H1 (cell line): ENCODE data around the gene STK33. TPM values are rescaled to one million over a fixed set of nuclear protein-coding genes. Genes with fewer than 3 reads are reported as not detected.

Source experiments
- CTCF ChIA-PET: fragments of 300-600 bp; sonication (Branson Sonifier 250); formaldehyde crosslinking; loops from one replicate; lab custom pipeline; 2021; ENCODE audit not compliant: partially characterized antibody; lab: Charles Lee
- POLR2A ChIA-PET: fragments of 300-600 bp; sonication (Branson Sonifier 250); formaldehyde crosslinking; loops from one replicate; lab custom pipeline; 2021; ENCODE audit warnings: inconsistent platforms; ENCODE audit not compliant: partially characterized antibody; lab: Charles Lee
- DNase-seq, 2 experiments: peaks; one replicate each; pipeline versions ENCODE4 v3.0.0 to v3.0.0-alpha.2; 2010 to 2022; ENCODE audit warnings: low spot score in 2 of 2, low read depth in 1 of 2, mixed read lengths in 1 of 2
- FAIRE-seq: peaks from 2 replicates; lab custom pipeline; 2011; peaks lifted over from hg19 to GRCh38; lab: Jason Lieb, UNC
- H2AFZ ChIP-seq: 2 replicates; pipeline ENCODE4 v1.8.1; 2012; ENCODE audit warnings: low read length, inconsistent platforms
- H2AK5ac ChIP-seq: 2 replicates; pipeline ENCODE4 v1.6.1; 2013; ENCODE audit warnings: low read depth, low read length
- H2BK120ac ChIP-seq: replicated peaks from 2 replicates; pipeline ENCODE3; 2013; ENCODE audit warnings: low read depth, low read length, inconsistent platforms
- H2BK12ac ChIP-seq: 2 replicates; pipeline ENCODE4 v1.6.1; 2013; ENCODE audit warnings: low read depth, low read length
- H2BK15ac ChIP-seq: 2 replicates; pipeline ENCODE4 v1.6.1; 2013; ENCODE audit warnings: low read length
- H2BK20ac ChIP-seq: 2 replicates; pipeline ENCODE4 v1.6.1; 2013; ENCODE audit warnings: low read length
- H2BK5ac ChIP-seq: 2 replicates; pipeline ENCODE4 v1.6.1; 2013; ENCODE audit warnings: low read depth, low read length
- H3K14ac ChIP-seq: 2 replicates; pipeline ENCODE4 v1.6.1; 2013; ENCODE audit warnings: inconsistent platforms; ENCODE audit not compliant: insufficient read length
- H3K18ac ChIP-seq: 2 replicates; pipeline ENCODE4 v1.6.1; 2013; ENCODE audit warnings: low read length; ENCODE audit errors: extremely low read depth
- H3K23ac ChIP-seq: 2 replicates; pipeline ENCODE4 v1.6.1; 2013; ENCODE audit warnings: inconsistent platforms; ENCODE audit not compliant: insufficient read length
- H3K23me2 ChIP-seq: 2 replicates; pipeline ENCODE4 v1.6.1; 2013; ENCODE audit warnings: low read depth, low read length
- H3K27ac ChIP-seq: 2 replicates; pipeline ENCODE4 v1.6.1; 2011; ENCODE audit warnings: low read depth, low read length, inconsistent platforms
- H3K27me3 ChIP-seq, 4 experiments: replicated peaks in 1 of 4; 1 replicate in 1 of 4; 2 replicates in 3 of 4; pipeline versions ENCODE4 v1.6.1 to v1.8.1; 2011 to 2013; ENCODE audit warnings: low read length in 3 of 4, mild to moderate bottlenecking in 3 of 4, inconsistent platforms in 2 of 4, mixed read lengths in 2 of 4, moderate library complexity in 1 of 4; ENCODE audit not compliant: control insufficient read depth in 3 of 4, insufficient read depth in 3 of 4; ENCODE audit errors: extremely low read depth in 1 of 4
- H3K36me3 ChIP-seq, 4 experiments: 2 replicates each; pipeline versions ENCODE4 v1.6.1 to v1.8.1; 2011 to 2013; ENCODE audit warnings: mild to moderate bottlenecking in 4 of 4, low read length in 3 of 4, moderate library complexity in 2 of 4, control low read depth in 1 of 4, inconsistent platforms in 1 of 4; ENCODE audit not compliant: insufficient read depth in 4 of 4, control insufficient read depth in 2 of 4
- H3K4ac ChIP-seq: replicated peaks from 2 replicates; pipeline ENCODE3; 2013; ENCODE audit warnings: low read length, low read depth, mixed read lengths, inconsistent platforms; ENCODE audit not compliant: insufficient read length
- H3K4me1 ChIP-seq, 4 experiments: replicated peaks in 1 of 4; 1 replicate in 1 of 4; 2 replicates in 3 of 4; pipeline versions ENCODE4 v1.6.1 to v1.8.1; 2011 to 2013; ENCODE audit warnings: low read length in 3 of 4, inconsistent platforms in 2 of 4, mixed read lengths in 1 of 4; ENCODE audit not compliant: insufficient read depth in 4 of 4, control insufficient read depth in 3 of 4
- H3K4me2 ChIP-seq, 2 experiments: 2 replicates each; pipeline versions ENCODE4 v1.6.1 to v1.8.1; 2011 to 2013; ENCODE audit warnings: low read depth in 2 of 2, low read length in 2 of 2, control low read depth in 1 of 2, inconsistent platforms in 1 of 2, mild to moderate bottlenecking in 1 of 2; ENCODE audit not compliant: insufficient read depth in 1 of 2
- H3K4me3 ChIP-seq, 4 experiments: fragments of 200-600, 300-600 bp in 1 of 4; sonication (generic), shearing (Covaris generic), sonication (Bioruptor Twin) in 1 of 4; 2 replicates each; pipeline versions ENCODE4 v1.5.1 to v1.8.1; 2011 to 2016; ENCODE audit warnings: low read length in 4 of 4, low read depth in 3 of 4, control low read depth in 2 of 4, inconsistent platforms in 2 of 4, mild to moderate bottlenecking in 2 of 4, mixed read lengths in 1 of 4, moderate library complexity in 1 of 4; ENCODE audit not compliant: insufficient read depth in 2 of 4; ENCODE audit errors: extremely low read depth in 1 of 4
- H3K56ac ChIP-seq: replicated peaks from 2 replicates; pipeline ENCODE3; 2013; ENCODE audit warnings: low read depth, mild to moderate bottlenecking, mixed read lengths, low read length, inconsistent platforms; ENCODE audit not compliant: insufficient read length
- H3K79me1 ChIP-seq: 2 replicates; pipeline ENCODE4 v1.6.1; 2013; ENCODE audit warnings: low read depth, low read length, control low read depth
- H3K79me2 ChIP-seq, 2 experiments: 2 replicates each; pipeline versions ENCODE4 v1.6.1 to v1.8.1; 2012 to 2013; ENCODE audit warnings: low read length in 2 of 2, mild to moderate bottlenecking in 2 of 2, inconsistent platforms in 1 of 2; ENCODE audit not compliant: insufficient read depth in 2 of 2, control insufficient read depth in 1 of 2
- H3K9ac ChIP-seq, 4 experiments: replicated peaks in 1 of 4; 1 replicate in 1 of 4; 2 replicates in 3 of 4; pipeline versions ENCODE4 v1.6.1 to v1.8.1; 2011 to 2013; ENCODE audit warnings: low read depth in 3 of 4, low read length in 3 of 4, control low read depth in 2 of 4, mild to moderate bottlenecking in 2 of 4, moderate library complexity in 2 of 4, inconsistent platforms in 1 of 4; ENCODE audit errors: extremely low read depth in 1 of 4
- H3K9me3 ChIP-seq, 2 experiments: 2 replicates each; pipeline versions ENCODE4 v1.6.1 to v1.8.1; 2012 to 2013; ENCODE audit warnings: mild to moderate bottlenecking in 2 of 2, moderate library complexity in 2 of 2, control low read depth in 1 of 2, inconsistent platforms in 1 of 2, low read depth in 1 of 2, low read length in 1 of 2, mixed read lengths in 1 of 2; ENCODE audit not compliant: insufficient read depth in 2 of 2
- H4K20me1 ChIP-seq, 2 experiments: replicated peaks in 1 of 2; 2 replicates each; pipeline versions ENCODE3 to v1.8.1; 2011 to 2013; ENCODE audit warnings: inconsistent platforms in 2 of 2, low read length in 2 of 2, mild to moderate bottlenecking in 1 of 2; ENCODE audit not compliant: insufficient read depth in 2 of 2, control insufficient read depth in 1 of 2
- H4K5ac ChIP-seq: 2 replicates; pipeline ENCODE4 v1.6.1; 2013; ENCODE audit warnings: low read length, low read depth, mixed read lengths, inconsistent platforms; ENCODE audit not compliant: insufficient read length
- H4K8ac ChIP-seq: 2 replicates; pipeline ENCODE4 v1.8.0; 2013; ENCODE audit warnings: mild to moderate bottlenecking, moderate library complexity, low read length, inconsistent platforms; ENCODE audit not compliant: insufficient read depth; ENCODE audit errors: extremely low read depth
- H4K91ac ChIP-seq: replicated peaks from 2 replicates; pipeline ENCODE3; 2013; ENCODE audit warnings: low read length, mixed read lengths, inconsistent platforms; ENCODE audit not compliant: insufficient read length
- POLR2AphosphoS5 ChIP-seq: IDR thresholded peaks from 2 replicates; pipeline ENCODE4 v1.6.1; 2011; ENCODE audit warnings: low read depth, low read length
- SIN3A ChIP-seq, 2 experiments: IDR thresholded peaks in 1 of 2; conservative IDR thresholded peaks in 1 of 2; 2 replicates each; pipeline ENCODE4 v1.6.1; 2011 to 2012; ENCODE audit warnings: low read length in 2 of 2, improper control_type of control experiment in 1 of 2, low read depth in 1 of 2, mild to moderate bottlenecking in 1 of 2
- TCF12 ChIP-seq: IDR thresholded peaks from 2 replicates; pipeline ENCODE4 v1.6.1; 2011; ENCODE audit warnings: low read depth, mild to moderate bottlenecking, low read length
- WGBS, 2 experiments: shearing (Covaris generic) in 1 of 2; methylation state at CpG; one replicate each; pipeline versions ENCODE4 v1.1.6 to v1.1.7; 2013 to 2015; ENCODE audit warnings: low lambda C conversion rate in 2 of 2, mixed read lengths in 2 of 2, inconsistent platforms in 1 of 2, low coverage in 1 of 2, missing lambda C conversion rate in 1 of 2; ENCODE audit not compliant: insufficient replicate concordance in 2 of 2, insufficient coverage in 1 of 2, insufficient read length in 1 of 2; ENCODE audit errors: extremely low coverage in 1 of 2, missing lambda C conversion rate in 1 of 2; 5-methylcytosine and 5-hydroxymethylcytosine counted together
- polyA plus RNA-seq, 7 experiments: library from polyadenylated mRNA; depleted of rRNA in 3 of 7; stranded (reverse) in 5 of 7; unstranded in 2 of 7; fragments of >200 nt in 5 of 7; fragments of 200-250 nt in 2 of 7; gene quantifications; 1 replicate in 5 of 7; 2 replicates in 1 of 7; 4 replicates in 1 of 7; pipeline versions ENCODE4 v1.2.1 to v1.2.3, GENCODE V29; 2011 to 2013; ENCODE audit warnings: missing spikeins in 2 of 7, mixed read lengths in 2 of 7
- total RNA-seq: library from RNA; stranded (reverse); fragmentation: NEBNext Ultra II Directional; extraction: Animal tissue kit (Norgen Biotek cat#: 25700); gene quantifications from 2 replicates; pipeline ENCODE4 v1.2.1, GENCODE V29; 2021

Gene STK33
- total and polyA plus RNA-seq, 2 of the 8 experiments (the other 6 are each of a cell fraction or from before 2014, with no cell fraction given) = 8.8 to 25.1 TPM

GRCh38 chr11:8603696-8604077 lies 9.7 kb upstream of the STK33 start:
- 83% methylated on average over 2 of the region's 2 CpGs; no CpG with 5 or more reads in 1 of the 2 experiments for WGBS, 2 experiments
- Histone ChIP-seq H3K27ac (no peak overlapping the region), H4K20me1 (no peaks in the 10 kb centered on the region), H2BK120ac (no peak overlapping the region), H3K27me3 (no peaks in the 10 kb centered on the region), H3K4me2 (no peak overlapping the region), H3K4me1 (no peaks in the 10 kb centered on the region), H2BK5ac (no peak overlapping the region), H2AK5ac (no peak overlapping the region), H2BK12ac (no peak overlapping the region), H2BK15ac (no peak overlapping the region), H3K79me1 (no peaks in the 10 kb centered on the region)
- POLR2A ChIA-PET = interaction anchor here (0.6 to 3.5 kb wide), 6 partner anchors 9 to 441 kb away, joined by 3 to 16 read pairs (median 4); partner anchors contain the start of genes RPL27A, STK33 and TRIM66
- TF ChIP-seq TCF12 = no peak
- no peak for TF ChIP-seq POLR2AphosphoS5
- TF ChIP-seq SIN3A (conservative IDR thresholded peaks at IDR 0.05 in 1 of 2, IDR thresholded peaks at IDR 0.05 in 1 of 2; ENCODE audit: low read depth in 1 of 2, low read length in 2 of 2) = no peak
- TF ChIP-seq, all 59 proteins: peak for 0
- Histone ChIP-seq H3K4me3 (no peak overlapping the region), H4K8ac (no peak overlapping the region), H3K14ac (no peak overlapping the region), H2AFZ (no peak overlapping the region), H3K18ac (no peak overlapping the region), H3K4ac (no peak overlapping the region), H3K36me3 (no peaks in the 10 kb centered on the region), H3K9ac (no peak overlapping the region), H4K91ac (no peak overlapping the region), H3K79me2 (no peaks in the 10 kb centered on the region), H3K23ac (no peak overlapping the region), H2BK20ac (no peak overlapping the region), H4K5ac (no peak overlapping the region), H3K56ac (no peak overlapping the region), H3K23me2 (no peaks in the 10 kb centered on the region), H3K9me3 (no peaks in the 10 kb centered on the region)
- CTCF ChIA-PET = interaction anchor here (0.6 to 2.4 kb wide), 12 partner anchors 9 to 215 kb away, joined by 3 to 12 read pairs (median 3); no protein-coding TSS in a partner anchor
- no peak for FAIRE-seq
- no peak for DNase-seq
